Measurements from ENCODE around the gene CCDC8.
"Not testable (repeated sequence)": the region's sequence is repeated elsewhere in the genome, so short reads cannot be mapped to it uniquely, and the experiment has no call there.

- TF ChIP-seq CTCF (IDR thresholded peaks at IDR 0.05); ZFX (IDR thresholded peaks at IDR 0.05; ENCODE audit: borderline replicate concordance): not testable (repeated sequence)
Measured at GRCh38 chr19:46435689-46436088, 22.3 kb upstream of the CCDC8 start.
